Measurements from ENCODE around the gene STK32C. TPM values are rescaled to one million over a fixed set of nuclear protein-coding genes. Genes with fewer than 3 reads are reported as not detected.

Gene STK32C
- total and polyA plus RNA-seq, 2 donors from 2014 or later = 11.6 to 14.4 TPM

DNA sequence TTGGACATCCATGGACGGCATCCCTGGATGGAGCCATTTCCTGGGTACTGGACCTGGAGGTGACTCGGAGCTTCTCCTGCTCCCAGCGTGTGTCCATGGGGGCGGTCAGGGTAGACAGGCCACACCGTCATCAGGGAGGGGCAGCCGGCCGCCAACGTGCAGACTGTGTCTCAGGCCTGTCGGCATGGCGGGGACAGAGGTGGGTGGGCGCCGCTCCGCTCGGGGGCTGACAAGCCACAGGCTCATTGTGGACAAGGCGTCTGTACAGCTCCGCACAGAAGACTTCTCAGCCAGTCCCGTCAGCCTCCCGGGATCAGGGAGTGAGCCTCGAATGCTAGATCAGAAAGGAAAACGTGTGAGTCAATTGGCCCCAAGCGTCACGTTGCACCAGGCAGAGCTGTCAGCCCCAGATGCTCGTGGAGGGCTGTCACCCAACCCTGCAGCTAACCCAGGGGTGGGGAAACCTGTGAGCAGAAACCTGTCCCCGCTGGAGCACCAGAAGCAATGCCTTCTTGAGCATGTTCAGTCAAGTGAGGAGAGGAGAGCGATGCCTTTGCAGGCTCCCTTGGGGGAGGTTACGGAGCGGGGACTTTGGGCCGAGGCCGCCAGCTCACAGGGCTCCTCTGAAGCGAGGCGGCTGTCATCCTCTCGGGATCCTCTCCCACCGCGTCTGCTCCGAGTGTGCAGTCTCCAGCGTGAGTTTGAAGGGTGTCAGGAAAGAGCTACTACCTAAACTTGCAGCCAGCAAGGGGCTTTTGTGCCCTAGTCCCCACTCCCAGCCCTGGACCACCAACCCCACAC is 137.0 kb downstream of the STK32C start:
- Histone ChIP-seq H3K36me3 (ENCODE audit: control insufficient read depth in 2 of 3, insufficient read depth in 3 of 3, low read length in 3 of 3) (no peaks in the 10 kb centered on the region), H3K9me3 (ENCODE audit: control insufficient read depth in 2 of 3, insufficient read depth in 1 of 3, low read length in 3 of 3) (no peaks in the 10 kb centered on the region), H3K4me3 (ENCODE audit: low read length in 3 of 3) (no peak overlapping the region), H3K27ac (ENCODE audit: low read depth in 2 of 2, low read length in 2 of 2) (no peak overlapping the region), H3K9ac (ENCODE audit: low read length in 3 of 3) (no peak overlapping the region), H3K27me3 (ENCODE audit: control insufficient read depth, insufficient read depth, low read length) (no peaks in the 10 kb centered on the region), H3K4me1 (ENCODE audit: control insufficient read depth in 2 of 3, insufficient read depth in 2 of 3, low read depth in 1 of 3, low read length in 3 of 3) (no peaks in the 10 kb centered on the region)
- TF ChIP-seq, protein P1, sequence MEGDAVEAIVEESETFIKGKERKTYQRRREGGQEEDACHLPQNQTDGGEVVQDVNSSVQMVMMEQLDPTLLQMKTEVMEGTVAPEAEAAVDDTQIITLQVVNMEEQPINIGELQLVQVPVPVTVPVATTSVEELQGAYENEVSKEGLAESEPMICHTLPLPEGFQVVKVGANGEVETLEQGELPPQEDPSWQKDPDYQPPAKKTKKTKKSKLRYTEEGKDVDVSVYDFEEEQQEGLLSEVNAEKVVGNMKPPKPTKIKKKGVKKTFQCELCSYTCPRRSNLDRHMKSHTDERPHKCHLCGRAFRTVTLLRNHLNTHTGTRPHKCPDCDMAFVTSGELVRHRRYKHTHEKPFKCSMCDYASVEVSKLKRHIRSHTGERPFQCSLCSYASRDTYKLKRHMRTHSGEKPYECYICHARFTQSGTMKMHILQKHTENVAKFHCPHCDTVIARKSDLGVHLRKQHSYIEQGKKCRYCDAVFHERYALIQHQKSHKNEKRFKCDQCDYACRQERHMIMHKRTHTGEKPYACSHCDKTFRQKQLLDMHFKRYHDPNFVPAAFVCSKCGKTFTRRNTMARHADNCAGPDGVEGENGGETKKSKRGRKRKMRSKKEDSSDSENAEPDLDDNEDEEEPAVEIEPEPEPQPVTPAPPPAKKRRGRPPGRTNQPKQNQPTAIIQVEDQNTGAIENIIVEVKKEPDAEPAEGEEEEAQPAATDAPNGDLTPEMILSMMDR (IDR thresholded peaks at IDR 0.05; ENCODE audit: borderline replicate concordance, extremely low read depth, insufficient read depth) = no peak
- intact Hi-C loops (cut with DNase I) = no loop called here
- FAIRE-seq (no peak), DNase-seq (peak in 4 of 5 donors; percentile 63 to 75 (median 70))

GRCh38 chr10:132169766-132170560 is 137.8 kb downstream of the STK32C start:
- Histone ChIP-seq H3K9me3 (ENCODE audit: control insufficient read depth in 2 of 3, insufficient read depth in 1 of 3, low read length in 3 of 3) (no peaks in the 10 kb centered on the region), H3K9ac (ENCODE audit: low read length in 3 of 3) (no peak overlapping the region), H3K27me3 (ENCODE audit: control insufficient read depth, insufficient read depth, low read length) (no peaks in the 10 kb centered on the region), H3K4me1 (ENCODE audit: control insufficient read depth in 2 of 3, insufficient read depth in 2 of 3, low read depth in 1 of 3, low read length in 3 of 3) (no peaks in the 10 kb centered on the region), H3K27ac (ENCODE audit: low read depth in 2 of 2, low read length in 2 of 2) (no peak overlapping the region), H3K4me3 (ENCODE audit: low read length in 3 of 3) (no peak overlapping the region), H3K36me3 (ENCODE audit: control insufficient read depth in 2 of 3, insufficient read depth in 3 of 3, low read length in 3 of 3) (no peaks in the 10 kb centered on the region)
- FAIRE-seq = no peak
- intact Hi-C loops (cut with DNase I) = no loop called here
- DNase-seq = no peak
- TF ChIP-seq, protein P1 (IDR thresholded peaks at IDR 0.05; ENCODE audit: borderline replicate concordance, extremely low read depth, insufficient read depth) = no peak

GRCh38 chr10:132169031-132169765 is 138.6 kb downstream of the STK32C start:
- Histone ChIP-seq H3K4me3 (ENCODE audit: low read length in 3 of 3) (no peak overlapping the region), H3K36me3 (ENCODE audit: control insufficient read depth in 2 of 3, insufficient read depth in 3 of 3, low read length in 3 of 3) (no peaks in the 10 kb centered on the region), H3K4me1 (ENCODE audit: control insufficient read depth in 2 of 3, insufficient read depth in 2 of 3, low read depth in 1 of 3, low read length in 3 of 3) (no peaks in the 10 kb centered on the region), H3K27ac (ENCODE audit: low read depth in 2 of 2, low read length in 2 of 2) (no peak overlapping the region), H3K9me3 (ENCODE audit: control insufficient read depth in 2 of 3, insufficient read depth in 1 of 3, low read length in 3 of 3) (no peaks in the 10 kb centered on the region), H3K9ac (ENCODE audit: low read length in 3 of 3) (no peak overlapping the region), H3K27me3 (ENCODE audit: control insufficient read depth, insufficient read depth, low read length) (no peaks in the 10 kb centered on the region)
- no peak for DNase-seq
- TF ChIP-seq, protein P1 (IDR thresholded peaks at IDR 0.05; ENCODE audit: borderline replicate concordance, extremely low read depth, insufficient read depth) = no peak
- intact Hi-C loops (cut with DNase I) = no loop called here
- no peak for FAIRE-seq
